Stimulated activated CD8-positive, alpha-beta memory T cell treated with anti-CD3 and anti-CD28 coated beads, Interleukin-12 subunit alpha, Interleukin-12 subunit beta, amount 100 ng/mL, for 1 hour (primary cell): ENCODE results near the gene NUP214.
"Not testable (repeated sequence)": the region's sequence is repeated elsewhere in the genome, so short reads cannot be mapped to it uniquely, and the experiment has no call there.

Experiments used
- DNase-seq: peaks from one replicate; pipeline ENCODE4 v3.0.0-alpha.2; 2020; ENCODE audit warnings: low read depth

The NUP214 gene

GRCh38 chr9:131193051-131193450 lies 67.7 kb downstream of the NUP214 start:
- DNase-seq, result no peak

- DNase-seq, result no peak
These were observed 69.4 kb downstream of the NUP214 start for GRCh38 chr9:131194762-131195161.

- no peak for DNase-seq
These were observed 72.0 kb downstream of the NUP214 start for GRCh38 chr9:131197160-131197911.

- no peak for DNase-seq
These were observed 72.8 kb downstream of the NUP214 start for GRCh38 chr9:131198041-131198715.

DNA sequence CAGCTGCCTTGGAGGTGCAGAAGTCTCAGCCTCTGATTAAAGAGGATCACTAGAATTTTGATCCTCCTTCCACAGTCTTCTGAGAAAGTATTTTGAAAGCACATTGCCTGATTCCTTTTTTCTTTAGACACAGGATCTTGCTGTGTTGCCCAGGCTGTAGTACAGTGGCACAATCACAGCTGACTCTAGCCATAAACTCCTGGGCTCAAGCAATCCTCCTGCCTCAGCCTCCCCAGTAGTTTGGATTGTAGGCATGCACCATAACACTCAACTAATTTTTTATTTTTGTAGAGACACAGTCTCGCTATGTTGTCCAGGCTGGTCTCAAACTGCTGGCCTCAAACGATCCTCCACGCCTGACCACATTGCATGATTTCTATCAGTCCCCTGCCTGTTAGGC lies 76.5 kb downstream of the NUP214 start:
- DNase-seq, result no peak

DNA sequence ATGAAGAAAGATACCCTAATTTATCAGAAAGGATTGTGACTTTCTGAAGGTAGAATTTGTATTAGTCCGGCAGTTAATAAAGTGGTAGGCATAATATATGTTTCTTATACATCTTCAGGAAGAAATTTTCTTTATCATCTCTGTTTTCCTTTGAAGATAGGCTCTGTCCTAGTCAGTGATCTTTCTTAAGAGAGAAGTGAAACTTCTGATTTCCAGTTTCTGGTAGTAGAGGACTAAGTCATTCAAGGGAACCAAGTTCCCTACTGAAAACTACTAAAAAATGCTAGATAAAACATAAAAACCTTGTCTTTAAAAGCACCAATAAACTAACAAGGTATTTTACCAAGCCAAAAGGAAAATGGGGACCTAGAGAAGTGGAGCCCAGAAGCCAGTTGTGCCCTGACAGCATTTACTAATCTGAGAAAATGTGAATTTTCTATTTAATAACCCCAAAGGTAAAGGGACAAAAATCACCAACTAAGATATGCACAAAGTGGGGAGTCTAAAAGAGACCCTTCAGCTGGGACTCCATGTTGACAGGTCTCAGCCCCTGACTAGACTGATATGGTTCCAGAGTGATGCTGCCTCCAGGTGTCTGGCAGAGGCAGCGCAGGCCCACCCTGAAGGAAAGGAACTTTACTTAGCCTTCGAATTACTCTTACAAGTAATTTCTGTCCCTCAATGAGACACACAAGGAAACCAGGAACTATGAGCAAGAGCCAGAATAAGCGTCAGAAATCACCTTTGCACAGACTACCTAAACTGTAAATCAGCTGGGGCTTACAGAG lies 78.2 kb downstream of the NUP214 start:
- no peak for DNase-seq

DNA sequence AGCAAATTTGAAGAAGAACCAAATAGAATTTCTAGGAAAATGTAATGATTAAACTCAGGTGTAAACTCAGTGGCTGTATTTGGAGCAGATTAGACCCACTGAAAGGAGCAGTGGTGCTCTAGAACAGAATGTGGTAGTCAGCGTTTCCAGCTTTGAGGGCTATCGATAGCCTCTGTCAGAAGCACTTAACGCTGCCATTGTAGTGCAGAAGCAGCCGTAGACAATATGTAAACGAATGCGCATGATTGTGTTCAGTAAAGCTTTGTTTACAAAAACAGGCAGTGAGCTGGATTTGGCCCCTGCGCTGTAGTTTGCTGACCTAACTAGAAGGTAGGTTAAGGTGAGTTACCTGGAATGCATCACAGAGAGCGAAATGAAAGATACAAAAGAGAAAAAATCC lies 78.9 kb downstream of the NUP214 start:
- no peak for DNase-seq

- DNase-seq, result no peak
These were observed 81.1 kb downstream of the NUP214 start for GRCh38 chr9:131206495-131206894.

- not testable (repeated sequence) for DNase-seq
These were observed 86.5 kb downstream of the NUP214 start for GRCh38 chr9:131211920-131212319.

GRCh38 chr9:131214286-131214856 lies 89.0 kb downstream of the NUP214 start:
- DNase-seq, result no peak

GRCh38 chr9:131214876-131215275 lies 89.5 kb downstream of the NUP214 start:
- no peak for DNase-seq

GRCh38 chr9:131216806-131217205 lies 91.4 kb downstream of the NUP214 start:
- DNase-seq, result no peak

GRCh38 chr9:131217331-131218031 lies 92.1 kb downstream of the NUP214 start:
- no peak for DNase-seq

DNA sequence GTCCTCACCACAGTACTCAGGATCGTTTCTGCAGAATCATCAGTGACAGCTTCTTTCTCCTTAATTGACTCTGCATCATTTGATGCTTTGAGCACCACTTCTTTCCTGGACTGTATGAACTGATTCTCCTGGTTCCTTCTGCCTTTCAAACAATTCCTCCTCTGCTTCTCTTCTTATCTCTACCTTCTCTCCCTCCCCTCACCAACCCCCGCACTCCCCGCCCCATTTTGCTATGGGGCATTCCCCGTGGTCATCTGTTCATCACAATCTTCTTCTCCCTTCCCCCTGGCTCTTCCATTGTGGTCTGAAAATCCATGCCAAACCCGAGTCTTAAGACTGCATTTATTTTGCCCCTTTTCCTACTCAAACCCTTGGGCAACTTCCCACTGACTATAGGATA lies 93.0 kb downstream of the NUP214 start:
- no peak for DNase-seq

- DNase-seq, result no peak
These were observed 95.1 kb downstream of the NUP214 start for GRCh38 chr9:131220485-131220884.

- DNase-seq, result no peak
These were observed 97.1 kb downstream of the NUP214 start for GRCh38 chr9:131222460-131222859.

DNA sequence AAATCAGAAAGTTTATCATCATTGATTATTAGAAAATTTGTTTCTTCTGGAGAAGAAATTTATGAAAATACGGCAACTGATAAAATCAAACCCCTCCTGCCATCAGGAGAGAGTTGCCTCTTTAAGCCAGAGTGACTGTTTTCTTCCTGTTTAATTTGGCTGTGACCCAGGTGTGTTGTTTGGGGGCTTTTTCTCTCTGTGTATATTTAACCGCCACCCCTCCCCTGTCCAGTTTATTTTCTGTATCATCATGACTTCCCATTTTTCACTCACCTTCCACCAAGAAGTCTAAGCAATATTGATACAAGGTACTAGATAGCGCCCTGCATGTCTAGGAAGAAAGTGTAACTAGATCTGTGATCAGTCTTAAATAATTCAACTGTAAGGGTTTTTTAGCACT lies 100.8 kb downstream of the NUP214 start:
- DNase-seq, result no peak

DNA sequence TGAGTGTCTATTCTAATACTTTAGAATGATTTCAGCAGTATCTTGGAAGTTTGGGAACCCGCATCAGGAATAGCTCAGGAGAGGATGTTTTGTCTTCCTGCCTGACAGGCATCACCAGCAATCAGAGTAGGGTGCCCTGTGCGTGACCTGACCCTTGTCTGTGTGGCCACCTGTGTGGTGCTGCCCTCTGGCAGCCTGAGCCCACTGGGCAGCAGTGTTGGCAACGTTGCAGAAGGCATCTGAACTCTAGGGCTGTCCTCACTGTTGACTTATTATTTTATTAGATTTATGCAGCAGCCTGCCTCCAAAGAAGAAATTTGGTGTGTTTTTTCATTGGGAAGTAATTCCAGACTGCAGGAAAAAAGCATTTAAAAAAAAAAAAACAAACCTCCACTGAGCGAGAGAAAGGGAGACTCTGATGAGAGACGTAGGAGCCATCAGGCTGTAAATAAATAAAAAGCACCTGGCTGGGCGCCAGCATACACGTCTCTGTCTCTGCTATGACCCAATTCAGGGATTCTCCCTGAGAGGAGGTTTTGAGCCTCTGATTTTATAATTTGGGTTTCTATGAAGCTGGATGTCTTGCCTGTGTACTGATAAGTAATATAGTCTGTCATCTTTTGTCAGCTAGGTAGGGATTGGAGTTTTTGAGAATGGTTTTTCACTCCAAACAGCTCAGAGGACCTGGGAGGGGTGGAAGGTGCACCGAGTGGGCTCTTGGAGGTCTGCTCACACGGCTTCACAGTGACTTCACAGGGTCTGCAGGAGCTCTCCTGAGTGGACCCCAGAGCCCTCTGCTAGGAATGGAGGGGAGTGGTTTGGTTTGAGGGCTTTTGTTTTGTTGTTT lies 101.9 kb downstream of the NUP214 start:
- DNase-seq, result no peak

- no peak for DNase-seq
These were observed 102.6 kb downstream of the NUP214 start for GRCh38 chr9:131227959-131228460.

DNA sequence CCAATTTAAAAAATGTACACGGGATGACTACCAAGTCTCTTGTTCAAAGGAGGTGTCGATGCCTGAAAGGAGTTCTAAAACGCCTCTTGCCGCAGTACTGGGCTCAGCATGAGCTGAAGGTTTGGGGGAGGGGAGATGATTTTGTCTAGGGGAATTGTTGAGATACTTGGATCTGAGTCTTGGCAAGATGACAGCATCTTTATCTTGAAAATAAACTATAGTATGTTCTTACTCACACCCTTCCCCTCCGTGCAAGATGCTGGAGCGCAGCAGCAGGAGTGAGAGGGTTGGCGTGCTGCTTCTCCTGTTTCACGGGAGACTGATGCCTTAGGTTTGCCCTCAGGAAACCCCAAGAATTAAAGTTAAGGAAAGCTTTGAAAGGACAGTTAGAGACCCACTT lies 103.6 kb downstream of the NUP214 start:
- no peak for DNase-seq

- no peak for DNase-seq
These were observed 108.2 kb downstream of the NUP214 start for GRCh38 chr9:131233556-131233955.
